ENCODE measurements around the gene PHGDH. TPM values are rescaled to one million over a fixed set of nuclear protein-coding genes. Genes with fewer than 3 reads are reported as not detected.

Gene PHGDH
- total RNA-seq, 1 donor from 2014 or later, result 146 TPM

GRCh38 chr1:119731741-119732430, 20.2 kb downstream of the PHGDH start:
- no peak overlapping the region for H3K4me3 ChIP-seq (ENCODE audit: low read depth, low read length)
- DNase-seq (ENCODE audit: low read depth), result no peak
- TF ChIP-seq CTCF (conservative IDR thresholded peaks at IDR 0.05; ENCODE audit: low read depth, low read length), result no peak

- no peak for DNase-seq (ENCODE audit: low read depth)
- no peak overlapping the region for H3K4me3 ChIP-seq (ENCODE audit: low read depth, low read length)
Observed at GRCh38 chr1:119732465-119733168, 20.9 kb downstream of the PHGDH start.

GRCh38 chr1:119733754-119734153, 22.0 kb downstream of the PHGDH start:
- TF ChIP-seq CTCF (conservative IDR thresholded peaks at IDR 0.05; ENCODE audit: low read depth, low read length), result no peak
- no peak for DNase-seq (ENCODE audit: low read depth)

More at GRCh38 chr1:119732465-119733168, 20.9 kb downstream of the PHGDH start:
- no peak for TF ChIP-seq CTCF (conservative IDR thresholded peaks at IDR 0.05; ENCODE audit: low read depth, low read length)

GRCh38 chr1:119735217-119735616, 23.5 kb downstream of the PHGDH start:
- no peak for DNase-seq (ENCODE audit: low read depth)
- no peak for TF ChIP-seq CTCF (conservative IDR thresholded peaks at IDR 0.05; ENCODE audit: low read depth, low read length)
- H3K4me3 ChIP-seq (ENCODE audit: low read depth, low read length), result no peak overlapping the region

More at GRCh38 chr1:119733754-119734153, 22.0 kb downstream of the PHGDH start:
- no peak overlapping the region for H3K4me3 ChIP-seq (ENCODE audit: low read depth, low read length)

- DNase-seq (ENCODE audit: low read depth), result no peak
- no peak for TF ChIP-seq CTCF (conservative IDR thresholded peaks at IDR 0.05; ENCODE audit: low read depth, low read length)
- no peak overlapping the region for H3K4me3 ChIP-seq (ENCODE audit: low read depth, low read length)
Observed at GRCh38 chr1:119736649-119737039, 24.9 kb downstream of the PHGDH start.

GRCh38 chr1:119737040-119737682, 25.4 kb downstream of the PHGDH start:
- no peak overlapping the region for H3K4me3 ChIP-seq (ENCODE audit: low read depth, low read length)
- no peak for TF ChIP-seq CTCF (conservative IDR thresholded peaks at IDR 0.05; ENCODE audit: low read depth, low read length)
- no peak for DNase-seq (ENCODE audit: low read depth)
